Measurements from ENCODE around the gene AGER.

DNA sequence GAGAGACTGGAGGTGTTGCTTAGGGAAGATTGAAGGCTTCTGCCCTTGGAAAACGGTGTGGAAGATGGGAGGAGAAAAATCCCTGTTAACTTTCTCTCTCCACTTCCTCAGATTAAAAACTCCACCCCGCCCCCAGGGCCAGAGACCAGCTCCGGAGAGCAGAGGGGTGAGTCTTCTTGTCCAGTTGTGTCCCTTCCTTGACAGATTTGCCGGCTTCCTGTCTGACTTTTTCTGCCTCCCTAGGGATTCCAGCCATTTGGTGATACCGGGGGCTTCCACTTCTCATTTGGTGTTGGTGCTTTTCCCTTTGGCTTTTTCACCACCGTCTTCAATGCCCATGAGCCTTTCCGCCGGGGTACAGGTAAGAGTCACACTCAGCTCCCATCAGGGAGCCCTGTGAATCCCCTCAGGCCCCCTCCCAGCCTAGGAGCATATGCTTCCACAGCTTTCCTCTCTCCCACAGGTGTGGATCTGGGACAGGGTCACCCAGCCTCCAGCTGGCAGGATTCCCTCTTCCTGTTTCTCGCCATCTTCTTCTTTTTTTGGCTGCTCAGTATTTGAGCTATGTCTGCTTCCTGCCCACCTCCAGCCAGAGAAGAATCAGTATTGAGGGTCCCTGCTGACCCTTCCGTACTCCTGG lies 4.2 kb downstream of the AGER start:
- TF ChIP-seq POLR2A (IDR thresholded peaks at IDR 0.05): no peak
- TF ChIP-seq, protein P1, sequence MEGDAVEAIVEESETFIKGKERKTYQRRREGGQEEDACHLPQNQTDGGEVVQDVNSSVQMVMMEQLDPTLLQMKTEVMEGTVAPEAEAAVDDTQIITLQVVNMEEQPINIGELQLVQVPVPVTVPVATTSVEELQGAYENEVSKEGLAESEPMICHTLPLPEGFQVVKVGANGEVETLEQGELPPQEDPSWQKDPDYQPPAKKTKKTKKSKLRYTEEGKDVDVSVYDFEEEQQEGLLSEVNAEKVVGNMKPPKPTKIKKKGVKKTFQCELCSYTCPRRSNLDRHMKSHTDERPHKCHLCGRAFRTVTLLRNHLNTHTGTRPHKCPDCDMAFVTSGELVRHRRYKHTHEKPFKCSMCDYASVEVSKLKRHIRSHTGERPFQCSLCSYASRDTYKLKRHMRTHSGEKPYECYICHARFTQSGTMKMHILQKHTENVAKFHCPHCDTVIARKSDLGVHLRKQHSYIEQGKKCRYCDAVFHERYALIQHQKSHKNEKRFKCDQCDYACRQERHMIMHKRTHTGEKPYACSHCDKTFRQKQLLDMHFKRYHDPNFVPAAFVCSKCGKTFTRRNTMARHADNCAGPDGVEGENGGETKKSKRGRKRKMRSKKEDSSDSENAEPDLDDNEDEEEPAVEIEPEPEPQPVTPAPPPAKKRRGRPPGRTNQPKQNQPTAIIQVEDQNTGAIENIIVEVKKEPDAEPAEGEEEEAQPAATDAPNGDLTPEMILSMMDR (IDR thresholded peaks at IDR 0.05): no peak
